Mesenchymal stem cell (in vitro differentiated cells and primary cell): ENCODE measurements around the gene CMSS1.

Experiments
- DNase-seq: peaks from one replicate; pipeline ENCODE4 v3.0.0-alpha.2; 2013
- H2AFZ ChIP-seq: one replicate; pipeline ENCODE4 v1.6.1; 2013; ENCODE audit warnings: low read depth, mild to moderate bottlenecking, control low read depth, inconsistent platforms, low read length, moderate library complexity
- H2AK5ac ChIP-seq: 2 replicates; pipeline ENCODE4 v1.6.1; 2013; ENCODE audit warnings: low read length, moderate library complexity, mild to moderate bottlenecking, inconsistent platforms; ENCODE audit not compliant: severe bottlenecking
- H2BK120ac ChIP-seq: one replicate; pipeline ENCODE4 v1.6.1; 2013; ENCODE audit warnings: low read depth, mild to moderate bottlenecking, inconsistent platforms, low read length, moderate library complexity
- H2BK12ac ChIP-seq, 2 experiments: one replicate each; pipeline ENCODE4 v1.6.1; 2013; ENCODE audit warnings: inconsistent platforms in 2 of 2, low read length in 2 of 2, mild to moderate bottlenecking in 2 of 2, moderate library complexity in 2 of 2, control low read depth in 1 of 2
- H2BK15ac ChIP-seq: one replicate; pipeline ENCODE4 v1.6.1; 2013; ENCODE audit warnings: mild to moderate bottlenecking, low read depth, inconsistent platforms; ENCODE audit not compliant: poor library complexity, severe bottlenecking
- H2BK5ac ChIP-seq: 2 replicates; pipeline ENCODE4 v1.6.1; 2013; ENCODE audit warnings: low read depth, mild to moderate bottlenecking, low read length, control low read depth, inconsistent platforms; ENCODE audit not compliant: poor library complexity, severe bottlenecking
- H3K14ac ChIP-seq, 2 experiments: one replicate each; pipeline ENCODE4 v1.6.1; 2013; ENCODE audit warnings: inconsistent platforms in 2 of 2, low read length in 2 of 2, control low read depth in 1 of 2, mild to moderate bottlenecking in 1 of 2, moderate library complexity in 1 of 2
- H3K18ac ChIP-seq, 2 experiments: one replicate each; pipeline ENCODE4 v1.6.1; 2013; ENCODE audit warnings: inconsistent platforms in 2 of 2, low read length in 2 of 2, control low read depth in 1 of 2, low read depth in 1 of 2, mild to moderate bottlenecking in 1 of 2
- H3K23ac ChIP-seq, 2 experiments: one replicate each; pipeline ENCODE4 v1.6.1; 2013; ENCODE audit warnings: inconsistent platforms in 2 of 2, low read length in 2 of 2, mild to moderate bottlenecking in 2 of 2, moderate library complexity in 2 of 2, control low read depth in 1 of 2
- H3K27ac ChIP-seq: 2 replicates; pipeline ENCODE4 v1.5.1; 2013; ENCODE audit warnings: mild to moderate bottlenecking, moderate library complexity, low read length, control low read depth, inconsistent platforms; ENCODE audit not compliant: poor library complexity, severe bottlenecking
- H3K27me3 ChIP-seq, 2 experiments: 2 replicates each; pipeline versions ENCODE4 v1.6.1 to v1.7.0; 2013; ENCODE audit warnings: low read length in 2 of 2, mild to moderate bottlenecking in 2 of 2, moderate library complexity in 2 of 2, control low read depth in 1 of 2, inconsistent platforms in 1 of 2; ENCODE audit not compliant: control insufficient read depth in 1 of 2, insufficient read depth in 1 of 2
- H3K36me3 ChIP-seq, 2 experiments: 2 replicates each; pipeline versions ENCODE4 v1.6.1 to v1.7.0; 2013; ENCODE audit warnings: low read length in 2 of 2, control low read depth in 1 of 2, inconsistent platforms in 1 of 2, low read depth in 1 of 2, mild to moderate bottlenecking in 1 of 2; ENCODE audit not compliant: insufficient read depth in 2 of 2, control insufficient read depth in 1 of 2
- H3K4ac ChIP-seq, 2 experiments: one replicate each; pipeline ENCODE4 v1.6.1; 2013; ENCODE audit warnings: inconsistent platforms in 2 of 2, low read length in 2 of 2, mild to moderate bottlenecking in 2 of 2, moderate library complexity in 2 of 2, control low read depth in 1 of 2, low read depth in 1 of 2
- H3K4me1 ChIP-seq: 2 replicates; pipeline ENCODE4 v1.6.1; 2013; ENCODE audit warnings: low read depth, low read length, control low read depth; ENCODE audit not compliant: control insufficient read depth, insufficient read depth
- H3K4me2 ChIP-seq: 2 replicates; pipeline ENCODE4 v1.6.1; 2013; ENCODE audit warnings: low read length, mild to moderate bottlenecking, inconsistent platforms; ENCODE audit not compliant: poor library complexity, severe bottlenecking
- H3K4me3 ChIP-seq, 2 experiments: 2 replicates each; pipeline versions ENCODE4 v1.5.1 to v1.7.0; 2013; ENCODE audit warnings: low read length in 2 of 2, mild to moderate bottlenecking in 2 of 2, control low read depth in 1 of 2, low read depth in 1 of 2; ENCODE audit not compliant: insufficient read depth in 1 of 2
- H3K79me1 ChIP-seq: replicated peaks from 2 replicates; pipeline ENCODE4 v1.6.1; 2013; ENCODE audit warnings: mild to moderate bottlenecking, control low read depth, low read length, inconsistent platforms; ENCODE audit not compliant: poor library complexity, severe bottlenecking
- H3K9ac ChIP-seq: 2 replicates; pipeline ENCODE4 v1.7.0; 2013; ENCODE audit warnings: mild to moderate bottlenecking, low read length, moderate library complexity
- H3K9me3 ChIP-seq: 2 replicates; pipeline ENCODE4 v1.7.0; 2013; ENCODE audit warnings: mild to moderate bottlenecking, low read length; ENCODE audit not compliant: control insufficient read depth
- H4K8ac ChIP-seq: one replicate; pipeline ENCODE4 v1.6.1; 2013; ENCODE audit warnings: inconsistent platforms, mild to moderate bottlenecking, low read length, moderate library complexity
- H4K91ac ChIP-seq: one replicate; pipeline ENCODE4 v1.6.1; 2013; ENCODE audit warnings: mild to moderate bottlenecking, low read length, inconsistent platforms
- WGBS: methylation state at CpG from one replicate; pipeline ENCODE4 v1.1.7; 2013; ENCODE audit warnings: mixed read lengths; 5-methylcytosine and 5-hydroxymethylcytosine counted together

Gene CMSS1

GRCh38 chr3:100040451-100041225 is 223.0 kb downstream of the CMSS1 start:
- H3K27ac ChIP-seq, result peak overlapping the region; percentile 97
- no peak overlapping the region for H3K4ac ChIP-seq
- no peak overlapping the region for H3K14ac ChIP-seq
- peak overlapping the region; percentile 99 for H2AK5ac ChIP-seq
- no peak overlapping the region for H2AFZ ChIP-seq
- no peaks in the 10 kb centered on the region for H3K9me3 ChIP-seq
- peaks cover 4% of the 10 kb centered on the region for H3K79me1 ChIP-seq
- H2BK5ac ChIP-seq, result peak overlapping the region; percentile 83
- H3K4me3 ChIP-seq, result peak overlapping the region in 1 of 2 experiments; percentile 46
- H3K27me3 ChIP-seq, result no peaks in the 10 kb centered on the region
- WGBS, result 29% methylated on average over 3 of the region's 3 CpGs
- no peaks in the 10 kb centered on the region for H3K36me3 ChIP-seq
- H3K9ac ChIP-seq, result peak overlapping the region; percentile 91
- no peak overlapping the region for H3K23ac ChIP-seq
- H4K91ac ChIP-seq, result no peak overlapping the region
- no peak overlapping the region for H3K4me2 ChIP-seq
- DNase-seq, result peak; percentile 89
- H2BK120ac ChIP-seq, result no peak overlapping the region
- peak overlapping the region; percentile 29 to 94 for H2BK12ac ChIP-seq
- no peak overlapping the region for H4K8ac ChIP-seq
- H2BK15ac ChIP-seq, result no peak overlapping the region
- H3K18ac ChIP-seq, result peak overlapping the region in 1 of 2 experiments; percentile 41
- peaks cover 3% of the 10 kb centered on the region for H3K4me1 ChIP-seq

- H3K4ac ChIP-seq, result no peak overlapping the region
- H4K8ac ChIP-seq, result no peak overlapping the region
- WGBS, result no CpG with 5 or more reads among the region's 1 CpG
- H2AK5ac ChIP-seq, result no peak overlapping the region
- H2BK120ac ChIP-seq, result no peak overlapping the region
- peaks cover 3% of the 10 kb centered on the region for H3K4me1 ChIP-seq
- H2AFZ ChIP-seq, result no peak overlapping the region
- no peak overlapping the region for H4K91ac ChIP-seq
- no peaks in the 10 kb centered on the region for H3K9me3 ChIP-seq
- no peaks in the 10 kb centered on the region for H3K36me3 ChIP-seq
- no peak overlapping the region for H3K14ac ChIP-seq
- H2BK5ac ChIP-seq, result peak overlapping the region; percentile 83
- no peak overlapping the region for H3K4me2 ChIP-seq
- no peak overlapping the region for H3K18ac ChIP-seq
- H3K23ac ChIP-seq, result no peak overlapping the region
- no peaks in the 10 kb centered on the region for H3K27me3 ChIP-seq
- H3K27ac ChIP-seq, result peak overlapping the region; percentile 97
- DNase-seq, result peak; percentile 87
- peak overlapping the region in 1 of 2 experiments; percentile 46 for H3K4me3 ChIP-seq
- no peak overlapping the region for H2BK12ac ChIP-seq
- peaks cover 4% of the 10 kb centered on the region for H3K79me1 ChIP-seq
- H3K9ac ChIP-seq, result peak overlapping the region; percentile 91
- no peak overlapping the region for H2BK15ac ChIP-seq
Observed at GRCh38 chr3:100041328-100041749, 223.7 kb downstream of the CMSS1 start.

DNA sequence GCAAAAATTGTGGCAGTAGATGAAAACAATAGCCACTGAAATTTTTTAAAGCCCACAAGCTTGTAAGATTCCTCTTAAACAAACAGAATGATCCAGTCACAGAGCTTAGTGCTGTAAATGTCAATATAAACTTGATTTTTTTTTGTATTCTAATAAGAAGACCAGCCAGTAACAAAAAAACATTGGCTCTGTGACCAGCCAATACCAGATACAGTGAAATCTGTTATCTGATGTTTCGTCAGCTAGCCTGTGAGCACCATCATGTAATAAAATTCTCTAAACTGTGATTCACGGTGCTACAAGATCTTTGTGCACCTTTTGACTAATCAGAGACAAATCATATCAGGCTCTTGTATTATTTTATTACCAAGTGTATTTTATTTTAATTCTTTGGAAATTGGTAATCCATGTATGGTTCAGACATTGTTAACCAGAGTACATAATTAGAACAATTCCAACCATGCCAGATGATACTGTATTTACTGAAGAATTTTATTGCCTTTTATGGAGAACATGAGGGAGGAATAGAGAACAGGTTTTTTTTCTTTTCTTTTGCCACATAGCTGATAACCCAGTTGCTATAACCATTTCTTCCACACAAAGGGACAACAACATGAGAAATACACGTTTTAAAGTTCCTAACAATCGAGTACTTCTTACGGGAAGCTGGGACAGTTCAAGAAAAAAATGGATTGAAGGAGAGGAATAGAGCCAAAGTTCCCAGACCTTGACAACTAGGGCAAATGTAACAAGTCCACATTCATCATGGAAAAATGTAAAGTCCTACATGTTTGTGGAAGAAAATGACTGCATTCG is 224.7 kb downstream of the CMSS1 start:
- H4K8ac ChIP-seq, result peak overlapping the region; percentile 77
- H3K27me3 ChIP-seq, result no peaks in the 10 kb centered on the region
- H3K4me1 ChIP-seq, result peaks cover 5% of the 10 kb centered on the region
- 41% methylated on average over 4 of the region's 6 CpGs for WGBS
- no peak overlapping the region for H3K23ac ChIP-seq
- H3K4me3 ChIP-seq, result peak overlapping the region in 1 of 2 experiments; percentile 45
- peak overlapping the region; percentile 91 for H3K9ac ChIP-seq
- H2BK5ac ChIP-seq, result peak overlapping the region; percentile 75
- H3K36me3 ChIP-seq, result no peaks in the 10 kb centered on the region
- H2BK15ac ChIP-seq, result no peak overlapping the region
- H2BK12ac ChIP-seq, result peak overlapping the region in 1 of 2 experiments; percentile 54
- peak overlapping the region; percentile 86 for H4K91ac ChIP-seq
- peaks cover 4% of the 10 kb centered on the region for H3K79me1 ChIP-seq
- H3K18ac ChIP-seq, result peak overlapping the region; percentile 61 to 94
- no peak overlapping the region for H3K14ac ChIP-seq
- H2AFZ ChIP-seq, result no peak overlapping the region
- H3K4me2 ChIP-seq, result no peak overlapping the region
- H3K4ac ChIP-seq, result peak overlapping the region; percentile 85 to 94
- no peaks in the 10 kb centered on the region for H3K9me3 ChIP-seq
- peak overlapping the region; percentile 94 for H3K27ac ChIP-seq
- peak overlapping the region; percentile 94 for H2AK5ac ChIP-seq
- peak overlapping the region; percentile 73 for H2BK120ac ChIP-seq
- peak; percentile 78 for DNase-seq

- DNase-seq, result no peak
- Histone ChIP-seq H4K8ac (no peak overlapping the region), H3K9me3 (no peaks in the 10 kb centered on the region)
Observed at GRCh38 chr3:100043271-100043670, 225.6 kb downstream of the CMSS1 start.

More at GRCh38 chr3:100043271-100043670, 225.6 kb downstream of the CMSS1 start:
- no peaks in the 10 kb centered on the region for H3K36me3 ChIP-seq
- H4K91ac ChIP-seq, result no peak overlapping the region
- no peak overlapping the region for H3K23ac ChIP-seq
- H2AK5ac ChIP-seq, result peak overlapping the region; percentile 92
- H3K27ac ChIP-seq, result peak overlapping the region; percentile 94
- no peak overlapping the region for H2BK120ac ChIP-seq
- H3K4me2 ChIP-seq, result no peak overlapping the region
- peaks cover 9% of the 10 kb centered on the region for H3K4me1 ChIP-seq
- no peaks in the 10 kb centered on the region for H3K27me3 ChIP-seq
- H3K4me3 ChIP-seq, result no peak overlapping the region
- H2AFZ ChIP-seq, result no peak overlapping the region
- peak overlapping the region; percentile 91 for H3K9ac ChIP-seq
- no peak overlapping the region for H3K4ac ChIP-seq
- H3K14ac ChIP-seq, result no peak overlapping the region
- H3K18ac ChIP-seq, result no peak overlapping the region
- H3K79me1 ChIP-seq, result peaks cover 4% of the 10 kb centered on the region
- no peak overlapping the region for H2BK5ac ChIP-seq
- H2BK12ac ChIP-seq, result no peak overlapping the region
- H2BK15ac ChIP-seq, result no peak overlapping the region
- 100% methylated on average over 1 of the region's 1 CpG for WGBS
